Measurements from ENCODE around the gene FXN.

DNA sequence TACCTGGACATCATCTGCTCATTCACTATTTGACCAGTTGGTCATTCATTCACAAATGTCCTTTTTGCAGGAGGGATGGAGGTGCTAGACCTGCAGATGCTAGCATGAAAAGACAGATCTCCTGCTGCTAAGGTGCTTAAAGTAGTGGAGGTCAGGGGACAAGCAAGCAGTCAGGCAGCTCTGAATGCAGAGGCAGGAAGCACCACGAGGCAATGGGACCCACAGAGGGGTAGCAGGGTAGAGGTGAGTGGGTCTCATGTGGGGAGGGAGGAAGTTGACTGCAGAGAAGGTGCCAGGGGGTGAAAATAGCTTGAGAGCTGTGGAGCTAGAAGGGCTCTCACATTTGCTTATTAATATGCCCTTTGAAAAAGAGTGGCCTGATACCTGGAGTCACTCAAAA lies 25.2 kb downstream of the FXN start:
- TF ChIP-seq, protein P1, sequence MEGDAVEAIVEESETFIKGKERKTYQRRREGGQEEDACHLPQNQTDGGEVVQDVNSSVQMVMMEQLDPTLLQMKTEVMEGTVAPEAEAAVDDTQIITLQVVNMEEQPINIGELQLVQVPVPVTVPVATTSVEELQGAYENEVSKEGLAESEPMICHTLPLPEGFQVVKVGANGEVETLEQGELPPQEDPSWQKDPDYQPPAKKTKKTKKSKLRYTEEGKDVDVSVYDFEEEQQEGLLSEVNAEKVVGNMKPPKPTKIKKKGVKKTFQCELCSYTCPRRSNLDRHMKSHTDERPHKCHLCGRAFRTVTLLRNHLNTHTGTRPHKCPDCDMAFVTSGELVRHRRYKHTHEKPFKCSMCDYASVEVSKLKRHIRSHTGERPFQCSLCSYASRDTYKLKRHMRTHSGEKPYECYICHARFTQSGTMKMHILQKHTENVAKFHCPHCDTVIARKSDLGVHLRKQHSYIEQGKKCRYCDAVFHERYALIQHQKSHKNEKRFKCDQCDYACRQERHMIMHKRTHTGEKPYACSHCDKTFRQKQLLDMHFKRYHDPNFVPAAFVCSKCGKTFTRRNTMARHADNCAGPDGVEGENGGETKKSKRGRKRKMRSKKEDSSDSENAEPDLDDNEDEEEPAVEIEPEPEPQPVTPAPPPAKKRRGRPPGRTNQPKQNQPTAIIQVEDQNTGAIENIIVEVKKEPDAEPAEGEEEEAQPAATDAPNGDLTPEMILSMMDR (IDR thresholded peaks at IDR 0.05): no peak
- TF ChIP-seq EZH2 (IDR thresholded peaks at IDR 0.05): no peak
- no peak for TF ChIP-seq EZH2phosphoT487 (IDR thresholded peaks at IDR 0.05)

All from neural progenitor cell (in vitro differentiated cells).